Iris pigment epithelial cell (primary cell): ENCODE measurements around the gene TMEM72.

Source experiments
- DNase-seq: peaks from one replicate; pipeline ENCODE4 v3.0.0-alpha.2; 2011; ENCODE audit warnings: low read depth

Gene TMEM72

DNA sequence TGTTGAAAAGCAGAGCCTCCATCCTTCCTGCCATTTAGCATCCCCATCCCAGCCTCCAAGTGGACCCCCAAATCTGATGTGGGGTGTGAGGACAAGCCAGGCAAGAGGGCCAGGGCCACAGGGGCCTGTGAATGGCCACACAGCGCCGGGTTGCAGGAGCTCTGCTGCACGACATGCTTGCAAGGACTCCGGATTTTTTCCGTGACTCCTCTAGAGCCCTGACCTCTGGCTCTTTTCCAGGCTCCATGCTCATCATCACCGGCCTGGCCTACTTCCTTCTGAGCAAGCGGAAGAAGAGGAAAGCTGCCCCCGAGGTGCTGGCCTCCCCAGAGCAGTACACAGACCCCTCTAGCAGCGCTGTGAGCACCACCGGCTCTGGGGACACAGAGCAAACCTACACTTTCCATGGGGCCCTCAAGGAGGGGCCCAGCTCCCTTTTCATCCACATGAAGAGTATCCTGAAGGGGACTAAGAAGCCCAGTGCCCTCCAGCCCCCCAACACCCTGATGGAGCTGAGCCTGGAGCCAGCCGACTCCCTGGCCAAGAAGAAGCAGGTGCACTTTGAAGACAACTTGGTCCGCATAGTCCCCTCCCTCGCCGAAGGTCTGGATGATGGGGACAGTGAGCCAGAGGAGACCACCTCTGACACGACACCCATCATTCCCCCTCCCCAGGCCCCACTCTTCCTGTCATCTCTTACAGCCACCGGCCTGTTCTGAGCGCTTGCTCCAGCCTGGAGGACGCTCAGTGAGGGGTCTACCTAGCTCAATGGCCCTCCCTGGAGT is 23.5 kb downstream of the TMEM72 start:
- no peak for DNase-seq

DNA sequence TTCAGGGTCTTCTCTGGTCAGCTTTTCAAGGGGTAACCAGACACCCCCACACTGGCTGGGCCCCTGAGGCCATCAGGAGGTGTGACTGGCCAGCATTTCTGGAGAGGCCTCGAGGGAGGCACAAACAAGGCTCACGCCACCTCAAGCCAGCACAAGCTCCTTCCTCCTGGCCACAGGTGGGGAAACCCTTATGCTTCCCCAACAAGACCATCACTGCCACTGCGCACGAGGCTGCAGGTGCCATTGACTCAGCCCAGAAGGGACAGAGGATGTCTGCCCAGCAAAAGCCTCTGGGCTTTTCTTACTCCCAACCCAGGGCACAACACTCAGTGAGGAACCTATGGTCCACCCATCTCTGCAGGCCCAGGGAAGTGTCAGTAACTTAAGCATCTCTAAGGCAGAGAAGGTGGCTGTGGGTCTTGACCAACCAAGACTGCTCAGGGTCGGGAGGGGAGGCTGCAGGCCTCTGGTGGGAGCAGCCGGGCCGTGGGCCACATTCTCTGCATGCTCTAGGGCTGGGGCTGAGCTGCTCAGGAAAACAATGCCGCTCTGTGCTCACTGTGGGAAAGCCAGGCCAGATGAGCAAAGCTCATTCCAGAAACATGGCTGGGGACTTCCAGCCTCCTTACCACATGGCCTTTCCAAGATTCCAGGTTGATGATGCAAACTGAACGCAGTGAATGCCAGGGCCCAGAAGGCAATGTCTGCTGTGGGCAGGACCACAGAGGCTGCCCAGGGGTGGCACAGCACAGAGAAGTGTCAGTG is 24.2 kb downstream of the TMEM72 start:
- peak; percentile 74 for DNase-seq

DNA sequence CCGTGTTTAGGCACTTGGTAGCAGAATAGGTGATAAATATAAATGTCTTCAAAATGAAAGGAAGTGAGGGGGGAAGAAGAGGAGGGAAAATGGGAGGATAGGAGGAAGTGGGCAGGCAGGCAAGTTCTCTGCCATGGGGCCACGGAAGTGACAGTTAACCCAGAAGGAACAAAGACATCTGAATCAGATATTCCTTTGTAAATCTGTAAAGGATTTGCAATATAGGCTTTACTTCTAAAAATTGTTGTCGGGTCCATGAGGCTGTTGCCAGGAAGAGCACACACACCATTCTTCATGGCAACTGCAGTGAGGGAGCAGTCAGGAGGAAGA is 24.8 kb downstream of the TMEM72 start:
- no peak for DNase-seq

DNA sequence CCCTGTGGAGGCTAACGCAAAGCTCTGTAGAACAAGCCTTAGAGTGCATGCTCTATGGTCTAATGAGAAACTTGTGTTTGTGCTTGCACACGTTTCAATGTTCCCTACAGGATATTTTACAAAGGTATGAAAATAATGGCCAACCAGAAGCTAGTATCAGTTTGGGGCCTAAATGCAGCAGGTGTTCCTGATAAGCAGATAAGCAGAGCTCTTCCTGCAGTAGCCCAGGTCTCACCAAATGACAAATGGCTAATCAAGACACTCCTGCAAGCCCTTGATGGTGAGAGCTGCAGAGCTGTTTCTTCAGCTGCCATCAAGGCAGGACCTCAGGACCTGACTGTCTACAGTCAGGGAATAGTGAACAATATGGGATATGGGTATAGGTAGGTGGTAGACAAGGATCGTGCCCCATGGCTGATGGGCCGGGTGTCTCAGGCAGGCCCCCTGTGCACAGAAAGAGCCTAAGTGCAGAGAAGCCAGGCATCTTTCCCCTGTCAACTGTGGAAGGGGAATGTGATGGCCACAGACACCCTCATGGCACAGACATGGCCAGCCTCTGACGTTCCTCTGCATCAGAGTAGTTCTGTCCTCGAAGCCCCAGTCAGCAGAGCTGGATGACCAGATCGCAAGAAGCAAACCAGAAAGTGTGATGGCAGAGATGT is 25.3 kb downstream of the TMEM72 start:
- DNase-seq: no peak

DNA sequence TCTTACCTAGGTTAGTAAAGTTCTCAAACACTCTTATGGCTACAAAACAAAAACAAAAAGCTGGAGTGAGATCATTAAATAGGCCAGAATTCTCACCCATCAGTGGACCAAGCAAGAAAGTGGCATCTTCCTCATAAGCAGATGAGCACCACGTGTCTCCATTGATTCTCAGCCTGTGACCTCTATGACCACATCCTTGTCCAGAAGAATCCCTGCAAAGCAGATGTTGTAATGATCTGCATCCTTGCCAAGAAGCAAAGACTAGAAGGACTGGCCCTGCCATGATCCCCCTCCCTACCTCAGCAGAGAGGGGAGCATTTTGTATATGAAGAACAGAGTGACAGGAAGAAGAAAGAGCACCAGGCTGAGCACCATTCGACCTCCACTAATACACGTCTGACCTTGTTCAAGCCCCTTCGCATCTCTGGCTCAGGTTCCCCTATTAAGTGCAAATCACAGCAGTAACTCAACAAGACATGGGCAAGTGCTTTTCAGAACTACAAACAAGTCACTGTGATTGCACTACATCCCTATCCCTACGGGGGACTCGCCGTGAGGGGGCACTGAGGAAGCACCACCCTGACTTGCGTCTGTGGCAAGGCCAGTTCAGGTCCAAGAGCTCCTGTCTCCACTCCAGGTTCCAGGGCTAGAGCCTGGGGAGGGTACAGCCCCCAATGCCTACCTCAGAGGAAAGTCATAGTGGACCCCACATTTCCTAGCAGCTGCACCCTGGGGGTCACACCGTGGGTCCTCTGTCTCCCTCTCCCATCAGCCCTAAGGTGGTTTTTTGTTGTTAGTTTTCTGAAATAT is 26.3 kb downstream of the TMEM72 start:
- DNase-seq: peak; percentile 59

DNA sequence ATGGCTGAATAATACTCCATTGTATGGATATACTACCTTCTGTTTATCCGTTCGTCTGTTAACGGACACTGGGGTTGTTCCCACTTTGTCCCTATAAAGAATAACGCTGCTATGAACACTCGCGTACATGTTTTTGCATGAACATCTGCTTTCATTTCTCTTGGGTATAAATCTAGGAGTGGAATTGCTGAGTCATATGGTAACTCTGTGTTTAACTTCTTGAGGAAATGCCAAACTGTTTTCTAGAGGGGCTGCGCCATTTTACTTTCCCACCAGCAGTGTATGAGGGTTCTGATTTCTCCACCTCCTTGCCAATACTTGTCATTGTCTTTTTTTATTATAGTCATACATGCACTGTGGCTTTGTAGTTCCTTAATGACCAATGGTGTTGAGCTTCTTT is 27.8 kb downstream of the TMEM72 start:
- DNase-seq: peak; percentile 23

DNA sequence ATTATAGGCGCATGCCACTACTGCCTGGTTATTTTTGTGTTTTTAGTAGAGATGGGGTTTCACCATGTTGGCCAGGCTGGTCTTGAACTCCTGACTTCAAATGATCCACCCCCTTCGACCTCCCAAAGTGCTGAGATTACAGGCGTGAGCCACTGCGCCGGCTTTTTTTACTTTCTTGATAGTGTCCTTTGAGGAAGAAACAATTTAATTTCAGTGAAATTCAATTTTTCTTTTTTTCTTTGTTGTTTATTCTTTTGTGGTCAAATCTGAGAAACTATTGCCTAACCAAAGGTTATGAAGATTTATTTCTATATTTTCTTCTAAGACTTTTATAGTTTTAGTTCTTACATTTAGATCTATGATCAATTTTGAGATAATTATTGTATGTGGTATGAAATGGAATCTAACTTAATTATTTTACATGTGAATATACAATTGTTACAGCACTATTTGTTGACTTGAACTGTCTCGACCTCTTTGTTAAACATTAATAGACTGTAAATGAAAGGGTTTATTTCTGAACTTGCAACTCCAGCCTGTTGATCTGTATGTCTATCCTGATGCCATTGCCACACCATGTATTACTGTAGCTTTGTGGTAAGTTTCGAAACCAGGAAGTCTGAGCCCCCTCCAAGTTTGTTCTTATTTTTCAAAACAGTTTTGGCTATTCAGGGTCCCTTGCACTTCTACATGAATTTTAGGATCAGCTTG is 28.7 kb downstream of the TMEM72 start:
- DNase-seq: peak; percentile 77

DNA sequence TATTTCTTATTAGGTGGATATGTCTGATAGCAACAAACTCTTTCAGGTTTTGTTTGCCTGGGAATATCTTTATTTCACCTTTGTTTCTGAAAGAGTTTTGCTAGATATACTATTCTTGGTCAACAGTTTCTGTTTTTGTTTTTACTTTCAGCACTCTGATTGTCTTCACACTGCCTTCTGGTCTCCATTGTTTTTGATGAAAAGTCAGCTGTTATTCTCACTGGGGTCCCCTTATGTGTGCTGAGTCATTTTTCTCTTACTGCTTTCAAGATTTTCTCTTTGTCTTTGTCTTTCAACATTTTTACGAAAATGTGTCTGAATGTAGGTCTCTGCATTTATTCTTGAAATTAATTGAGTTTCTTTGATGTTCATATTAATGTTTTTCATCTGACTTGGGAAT is 33.2 kb downstream of the TMEM72 start:
- no peak for DNase-seq

DNA sequence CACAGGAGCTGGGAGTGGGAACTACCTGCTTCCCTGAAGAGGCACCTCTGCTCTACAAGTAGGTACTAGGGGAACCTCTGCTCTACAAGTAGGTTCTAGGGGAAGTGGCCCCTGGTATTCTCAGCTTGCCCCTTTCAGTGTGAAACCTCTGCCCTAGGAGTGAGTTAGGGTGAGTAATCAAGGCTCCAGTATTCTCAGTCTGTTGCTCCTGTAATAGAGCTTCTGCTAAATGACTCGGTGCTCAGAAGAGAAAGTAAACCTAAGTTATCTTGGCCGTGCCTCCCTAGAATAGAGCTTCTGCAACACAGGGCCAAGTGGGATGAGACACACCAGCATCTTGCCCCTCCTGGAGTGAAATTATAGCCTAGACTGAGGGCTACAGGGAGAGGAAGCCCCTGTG is 35.1 kb downstream of the TMEM72 start:
- peak; percentile 59 for DNase-seq

DNA sequence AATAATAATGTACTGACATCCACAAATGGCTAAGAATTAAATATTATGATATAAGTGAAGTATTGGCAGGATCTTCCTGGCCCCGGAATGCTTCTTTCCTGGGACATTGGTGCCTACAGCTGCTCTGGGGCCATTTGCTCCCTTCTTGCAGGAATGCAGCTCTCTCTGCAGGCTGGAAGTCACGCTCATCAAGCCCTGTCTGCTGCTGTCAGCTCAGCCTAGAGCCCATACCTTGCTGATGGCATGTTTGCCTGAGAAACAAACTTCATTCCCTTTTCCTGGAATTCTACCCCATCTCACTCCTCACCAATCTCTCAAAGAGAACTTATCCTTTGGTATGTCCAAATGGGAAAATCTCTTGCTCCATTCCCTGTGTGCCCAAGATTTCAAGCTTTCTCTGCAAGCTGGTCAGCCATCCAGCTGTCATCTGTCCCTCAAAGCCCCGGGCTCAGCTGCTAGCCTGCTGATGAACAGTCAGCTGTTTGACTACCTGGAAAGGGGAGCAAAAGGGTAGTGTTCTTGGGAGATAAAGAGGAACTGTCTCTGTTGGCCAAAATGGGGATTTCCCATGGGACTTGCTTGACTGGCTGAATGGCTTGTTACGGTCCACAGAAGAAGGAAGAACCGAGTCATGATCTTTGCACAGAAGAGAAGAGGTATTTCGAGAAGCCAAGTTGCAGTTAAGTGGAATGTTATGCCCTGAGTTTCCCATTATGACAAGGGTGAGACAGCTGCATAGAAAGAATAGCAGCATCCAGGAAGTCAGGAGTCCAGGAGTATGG is 36.4 kb downstream of the TMEM72 start:
- DNase-seq: no peak

DNA sequence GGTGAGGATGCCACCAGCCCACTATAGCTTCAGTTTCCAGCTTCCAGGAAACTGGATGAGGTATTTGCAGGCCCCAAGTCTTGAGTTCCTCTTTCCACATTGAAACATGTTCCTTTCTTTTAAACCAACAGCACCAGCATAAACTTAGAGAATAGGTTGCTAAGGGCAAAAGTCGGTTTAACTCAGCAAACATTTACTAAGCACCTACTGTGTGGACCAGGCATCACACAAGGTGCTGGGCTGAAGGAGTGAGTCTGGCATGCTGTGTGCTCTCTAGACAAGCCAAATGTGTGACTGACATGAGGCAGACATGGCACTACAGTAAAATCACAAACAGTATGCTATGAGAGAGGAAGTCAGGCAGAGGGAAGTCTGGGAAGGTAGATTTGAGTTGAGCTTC is 37.5 kb downstream of the TMEM72 start:
- no peak for DNase-seq

DNA sequence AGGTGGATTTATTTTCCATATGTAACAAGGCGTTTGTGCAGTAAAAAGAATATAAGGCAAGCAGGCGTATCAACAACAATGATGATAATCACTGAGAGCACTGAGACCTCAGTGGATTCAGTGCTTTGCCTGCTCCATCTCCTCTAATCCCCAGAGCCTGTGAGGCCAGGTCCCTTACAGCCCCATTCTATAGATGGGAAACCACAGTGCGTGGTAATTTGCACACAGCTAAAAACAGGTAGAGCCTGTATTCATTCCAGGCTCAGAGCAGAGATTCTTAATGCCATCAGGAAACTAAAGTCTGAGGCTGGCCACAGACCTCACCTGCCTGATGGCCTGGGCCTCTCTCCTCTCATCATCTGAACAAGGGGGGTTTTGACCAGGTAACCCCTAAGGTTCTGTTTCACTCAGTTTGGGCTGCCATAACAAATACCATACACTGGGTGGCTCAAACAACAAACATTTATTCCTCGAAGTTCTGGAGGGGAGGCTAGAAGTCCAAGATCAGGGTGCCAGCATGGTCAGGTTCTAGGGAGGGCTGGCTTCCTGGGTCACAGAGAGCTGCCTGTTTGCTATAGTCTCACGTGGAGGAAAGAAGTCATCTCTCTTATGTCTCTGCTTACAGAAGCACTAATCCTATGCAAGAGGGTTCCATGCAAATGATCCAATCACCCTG is 38.1 kb downstream of the TMEM72 start:
- DNase-seq: no peak

DNA sequence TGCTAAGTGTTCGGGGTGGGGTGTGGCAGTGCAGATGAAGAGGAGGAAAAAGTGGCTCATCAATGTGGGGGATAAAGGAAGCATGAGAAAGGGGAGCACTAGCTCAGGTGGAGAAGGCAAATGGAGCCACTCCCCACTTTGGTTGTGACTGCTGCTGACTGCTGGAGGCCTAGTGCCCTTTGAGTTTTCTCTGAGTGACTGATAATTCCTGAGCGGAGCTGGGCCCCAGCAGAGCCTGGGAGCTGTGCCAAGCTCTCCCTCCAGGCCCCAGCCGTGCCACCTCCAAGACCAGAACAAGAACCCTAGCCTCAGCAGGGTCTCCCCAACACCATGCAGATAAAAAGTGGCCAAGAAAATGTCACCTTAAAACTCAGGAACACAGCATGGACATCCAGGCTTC is 38.8 kb downstream of the TMEM72 start:
- DNase-seq: no peak

DNA sequence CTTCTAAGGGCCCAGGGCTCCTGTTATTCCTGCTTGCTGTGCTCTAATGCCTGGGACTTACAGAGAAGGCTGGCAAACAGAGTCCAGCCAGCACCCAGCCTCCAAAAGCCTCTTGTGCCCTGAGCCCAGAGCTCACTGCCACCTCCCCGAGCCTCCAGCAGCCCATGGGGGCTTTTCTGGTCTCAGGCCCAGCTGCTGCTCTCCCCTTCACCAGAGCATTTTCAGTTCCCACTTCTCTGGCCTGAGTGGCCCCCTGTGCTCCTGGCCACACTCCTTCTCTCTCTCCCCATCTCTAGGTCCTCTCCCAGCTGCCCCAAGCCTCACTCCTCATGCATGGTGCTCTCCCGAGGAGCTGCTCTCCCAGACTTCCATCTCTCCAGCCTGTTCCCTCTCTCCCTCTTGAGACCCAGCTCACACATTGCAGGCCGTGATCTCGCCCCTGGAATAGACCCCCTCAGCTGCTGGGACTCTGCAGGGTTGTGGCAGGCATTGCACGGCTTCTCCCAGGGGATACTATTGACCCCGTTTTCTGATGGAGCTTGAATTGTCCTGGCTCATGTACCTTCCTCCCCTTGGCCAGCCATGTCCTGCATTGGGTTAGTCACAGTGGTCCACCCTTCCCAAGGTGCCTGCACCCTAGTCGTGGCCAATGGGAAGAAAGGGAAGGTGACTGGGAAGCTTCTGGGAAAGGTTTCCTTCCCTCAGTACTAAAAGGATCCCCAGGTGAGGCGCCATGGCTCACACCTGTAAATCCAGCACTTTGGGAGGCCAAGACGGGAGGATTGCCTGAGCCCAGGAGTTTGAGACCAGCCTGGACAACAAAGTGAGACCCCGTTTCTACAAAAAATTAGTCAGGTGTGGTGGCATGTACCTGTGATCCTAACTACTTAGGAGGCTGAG is 39.4 kb downstream of the TMEM72 start:
- DNase-seq: no peak

DNA sequence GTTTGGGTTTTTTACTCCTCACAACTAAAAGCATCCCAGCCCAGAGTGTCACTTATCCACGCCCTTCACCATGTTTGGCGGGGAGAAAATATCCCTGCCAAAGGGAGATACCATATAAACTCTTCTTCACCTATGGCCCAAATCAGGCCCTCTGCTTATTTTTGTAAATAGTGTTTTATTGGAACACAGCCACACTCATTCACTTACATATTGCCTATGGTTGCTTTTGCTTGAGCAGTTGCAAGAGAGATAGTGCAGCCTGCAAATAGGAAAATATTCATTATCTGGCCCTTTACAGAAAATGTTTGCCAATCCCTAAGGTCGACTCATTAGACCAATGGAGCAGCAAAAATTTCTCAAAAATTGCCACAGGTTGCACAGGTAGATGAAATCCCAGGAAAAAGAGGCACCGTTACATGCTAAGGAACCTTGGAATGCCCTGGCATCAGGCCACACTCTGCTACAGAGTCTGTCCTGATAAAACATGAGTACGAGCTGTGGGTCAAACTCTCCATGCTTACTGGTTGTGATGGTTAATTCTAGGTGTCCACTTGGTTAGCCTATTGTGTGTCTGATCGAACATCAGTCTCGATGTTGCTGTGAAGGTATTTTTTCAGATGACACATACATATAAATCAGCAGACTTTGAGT is 40.6 kb downstream of the TMEM72 start:
- no peak for DNase-seq

DNA sequence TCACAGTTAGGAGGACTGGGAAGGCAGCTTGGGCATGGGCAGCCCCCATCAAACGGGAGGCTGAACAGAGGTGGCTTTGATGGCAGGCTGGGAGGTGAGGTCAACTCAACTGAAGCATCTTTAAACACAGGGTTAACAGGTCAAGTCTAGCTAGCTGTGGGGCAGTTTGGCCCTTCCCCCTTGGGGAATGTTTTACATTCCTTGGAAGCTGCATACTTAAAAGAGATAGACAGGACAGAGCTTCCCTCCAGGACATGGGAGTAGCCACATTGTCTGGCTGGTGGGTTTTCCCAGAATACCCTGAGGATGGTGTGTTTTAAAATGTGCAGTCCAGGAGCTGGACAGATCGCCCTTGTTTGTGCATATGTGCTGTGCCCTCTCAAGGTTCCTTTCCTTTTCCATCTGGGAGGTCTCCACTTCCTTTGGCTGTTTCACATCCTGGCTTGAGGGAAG is 41.7 kb downstream of the TMEM72 start:
- DNase-seq: no peak

DNA sequence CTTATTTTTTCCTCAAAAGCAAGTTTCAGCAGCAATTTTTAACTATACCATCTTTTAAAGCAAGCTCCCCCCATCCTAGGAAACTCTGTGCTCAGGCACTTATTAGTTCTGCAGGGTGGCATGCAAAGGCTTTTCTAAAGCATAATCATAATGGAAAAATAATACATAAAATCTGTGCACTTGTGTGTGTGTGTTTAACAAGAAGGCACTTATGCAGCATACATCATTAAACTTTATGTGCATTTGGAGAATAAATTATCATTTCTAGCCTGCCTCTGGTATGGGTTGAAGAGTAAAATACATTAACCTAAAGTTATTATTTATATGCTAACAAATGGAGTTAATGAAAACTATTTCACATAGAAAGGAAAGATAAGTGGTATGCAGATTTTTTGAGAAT is 42.9 kb downstream of the TMEM72 start:
- no peak for DNase-seq

DNA sequence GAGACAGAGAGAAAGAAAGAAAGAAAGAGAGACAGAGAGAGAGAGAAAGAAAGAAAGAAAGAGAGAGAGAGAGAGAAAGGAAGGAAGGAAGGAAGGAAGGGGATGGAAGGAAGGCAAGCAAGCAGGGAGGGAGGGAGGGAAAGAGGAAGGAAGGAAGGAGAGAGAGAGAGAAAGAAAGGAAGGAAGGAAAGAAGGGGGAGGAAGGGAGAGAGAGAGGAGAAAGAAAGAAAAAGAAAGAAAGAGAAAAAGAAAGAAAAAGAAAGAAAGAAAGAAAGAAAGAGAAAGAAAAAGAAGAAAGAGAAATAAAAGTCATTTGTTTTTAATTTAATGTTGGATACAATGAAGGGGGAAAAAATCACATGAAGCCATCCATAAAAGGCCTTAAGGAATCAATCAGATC is 43.8 kb downstream of the TMEM72 start:
- no peak for DNase-seq
